AG09319 (cell line): Measurements from ENCODE around the gene KCND3.
"Not testable (repeated sequence)": the region's sequence is repeated elsewhere in the genome, so short reads cannot be mapped to it uniquely, and the experiment has no call there.

Experiments used
- DNase-seq: peaks from one replicate; pipeline ENCODE4 v3.0.0-alpha.2; 2010; ENCODE audit warnings: low read depth; ENCODE audit errors: extremely low read depth
- CTCF ChIP-seq: IDR thresholded peaks from 2 replicates; pipeline ENCODE4 v1.5.1; 2011; ENCODE audit warnings: low read depth, mild to moderate bottlenecking, inconsistent platforms, low read length, moderate library complexity

Gene KCND3

DNA sequence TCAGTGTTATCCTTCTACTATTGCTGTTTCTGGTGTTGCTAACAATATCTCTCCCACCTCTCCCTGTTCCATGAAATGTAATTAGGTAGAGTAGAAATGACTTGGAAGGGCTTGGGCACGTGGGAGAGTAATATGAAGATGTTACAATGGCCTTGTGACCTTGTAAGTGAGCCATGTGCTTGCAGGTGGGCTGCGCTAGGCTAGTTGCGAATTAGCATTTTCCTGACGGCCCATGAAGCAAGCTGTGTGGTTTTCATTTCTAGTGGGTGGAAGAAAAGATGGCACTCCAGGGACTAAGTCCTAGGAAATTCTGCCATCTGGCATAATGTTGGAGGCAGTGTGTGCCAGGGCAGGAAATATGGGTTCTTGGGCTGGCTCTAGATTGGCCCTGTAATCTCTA lies 241.5 kb downstream of the KCND3 start:
- TF ChIP-seq CTCF, result no peak
- no peak for DNase-seq

DNA sequence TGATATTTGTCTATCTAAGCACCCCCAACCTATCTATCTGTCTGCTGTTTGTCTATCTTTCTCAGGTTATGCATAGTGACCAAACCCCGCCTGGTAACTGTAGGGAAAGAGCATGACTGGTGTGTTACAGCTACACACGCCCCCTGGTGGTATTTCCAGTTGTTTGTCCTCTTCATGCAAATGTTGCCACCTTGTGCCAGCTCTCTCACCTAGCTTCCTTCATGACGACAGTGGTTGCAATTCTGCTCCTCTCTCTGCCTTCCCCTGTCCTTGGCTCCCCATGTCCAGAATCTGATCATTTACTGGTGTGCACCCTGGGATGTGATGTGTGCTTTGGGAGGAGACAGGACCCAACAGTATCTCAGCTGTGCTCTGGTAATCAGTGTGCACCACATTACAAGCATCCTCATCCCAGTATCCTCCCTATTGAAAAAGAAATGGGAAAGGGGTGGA lies 242.2 kb downstream of the KCND3 start:
- peak; percentile 43 for DNase-seq
- peak; percentile 59 for TF ChIP-seq CTCF

DNA sequence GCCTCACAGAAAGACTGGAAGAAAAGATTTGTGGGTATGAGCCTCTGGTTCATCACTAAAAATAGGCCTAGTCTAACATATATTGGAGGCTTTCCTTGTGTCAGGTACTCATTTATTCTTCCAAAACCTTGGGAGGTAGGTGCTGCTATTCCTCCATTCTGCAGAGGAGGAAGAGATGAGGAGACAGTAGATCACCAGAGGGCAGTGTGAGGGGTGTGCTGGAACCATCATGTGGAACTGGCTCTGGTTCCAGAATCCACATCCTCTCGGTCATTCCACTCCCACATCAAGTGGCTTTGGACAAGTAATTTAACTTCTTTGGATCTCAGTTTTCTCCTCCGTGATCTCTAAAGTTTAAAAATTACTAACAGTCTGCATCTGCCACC lies 242.9 kb downstream of the KCND3 start:
- TF ChIP-seq CTCF, result no peak
- DNase-seq, result no peak

DNA sequence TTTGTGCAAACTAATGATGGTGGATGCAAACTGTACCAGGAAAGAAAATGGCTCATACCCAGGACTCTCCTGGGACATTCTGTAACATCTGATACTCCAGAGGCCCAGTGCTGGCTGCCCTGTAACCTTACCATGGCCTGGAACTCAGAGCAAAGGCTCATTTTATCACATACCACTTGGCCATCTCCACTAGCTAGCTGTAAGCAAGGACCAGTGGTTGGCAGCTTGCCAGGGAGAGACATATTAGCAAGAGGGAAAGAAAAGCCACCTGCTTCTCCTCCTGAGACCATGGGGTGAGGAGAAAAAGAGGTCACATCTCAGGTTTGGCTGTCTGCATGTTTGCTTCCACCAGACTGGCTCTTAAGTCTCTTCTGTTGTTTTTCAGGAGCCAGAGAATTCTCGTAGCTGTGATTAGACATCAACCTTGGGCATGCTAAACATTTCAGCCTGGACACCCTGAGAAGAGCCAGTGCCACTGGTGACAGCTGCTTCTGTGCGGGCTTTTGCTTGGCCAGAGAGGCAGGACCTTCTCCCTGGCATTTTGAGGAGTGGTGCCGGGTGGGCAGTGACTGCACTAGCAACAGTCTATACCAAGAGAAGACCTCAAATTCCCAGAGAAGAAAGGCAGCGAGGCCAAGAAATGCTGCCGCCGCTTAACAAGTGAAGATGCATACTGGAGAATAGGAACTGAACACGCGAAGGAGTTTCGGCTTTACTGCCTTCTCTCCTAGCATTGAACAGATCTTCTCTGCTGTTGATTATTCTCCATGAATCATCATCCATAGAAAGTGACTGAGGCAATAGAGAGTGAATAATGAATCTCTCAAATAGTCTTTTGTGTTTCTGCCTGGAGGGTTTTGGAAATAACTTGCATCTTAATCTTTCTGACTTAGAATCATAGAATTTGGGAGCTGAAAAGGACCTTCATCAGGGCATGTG lies 243.5 kb downstream of the KCND3 start:
- TF ChIP-seq CTCF, result no peak
- no peak for DNase-seq

GRCh38 chr1:111743679-111744101 lies 245.8 kb downstream of the KCND3 start:
- no peak for DNase-seq
- TF ChIP-seq CTCF, result no peak

GRCh38 chr1:111742938-111743549 lies 246.4 kb downstream of the KCND3 start:
- no peak for TF ChIP-seq CTCF
- DNase-seq, result no peak

GRCh38 chr1:111742292-111742691 lies 247.2 kb downstream of the KCND3 start:
- not testable (repeated sequence) for DNase-seq
